Activated T-helper 2 cell treated with anti-CD3 and anti-CD28 coated beads, Interferon-gamma antibody, Interleukin-2, Interleukin-4, amounts not matched to agents 10 μg/mL and 5 μg/mL and 100 μg/mL, durations not matched to agents 14 hours and 24 hours and 36 hours (primary cell): ENCODE data around the gene OMG. TPM values are rescaled to one million over a fixed set of nuclear protein-coding genes. Genes with fewer than 3 reads are reported as not detected.
"Not testable (repeated sequence)": the region's sequence is repeated elsewhere in the genome, so short reads cannot be mapped to it uniquely, and the experiment has no call there.

Experiments
- DNase-seq: peaks from one replicate; pipeline ENCODE4 v3.0.0; 2021; ENCODE audit warnings: low spot score
- H3K27ac Mint-ChIP-seq: one replicate; pipeline ENCODE4 v1.8.0; 2021; ENCODE audit warnings: mixed read lengths
- H3K27me3 Mint-ChIP-seq: one replicate; pipeline ENCODE4 v1.8.0; 2021; ENCODE audit warnings: low read depth, mixed read lengths
- H3K36me3 Mint-ChIP-seq: one replicate; pipeline ENCODE4 v1.8.0; 2021; ENCODE audit warnings: low read depth, mixed read lengths
- H3K4me1 Mint-ChIP-seq: one replicate; pipeline ENCODE4 v1.8.0; 2021; ENCODE audit warnings: low read depth, mixed read lengths
- H3K4me3 Mint-ChIP-seq: one replicate; pipeline ENCODE4 v1.8.0; 2021; ENCODE audit warnings: low read depth, mild to moderate bottlenecking, moderate library complexity, mixed read lengths
- H3K9me3 Mint-ChIP-seq: one replicate; pipeline ENCODE4 v1.8.0; 2021; ENCODE audit warnings: mixed read lengths
- intact Hi-C: fragments of 100-400 bp; cut with micrococcal nuclease; formaldehyde crosslinking; loops from one replicate; pipeline ENCODE4 v1.15.1; 2023
- total RNA-seq: library from RNA; stranded (reverse); gene quantifications from 2 replicates; pipeline ENCODE4 v1.2.3, GENCODE V29; 2022

OMG gene
- total RNA-seq, 1 donor from 2014 or later, result 0.11 TPM

DNA sequence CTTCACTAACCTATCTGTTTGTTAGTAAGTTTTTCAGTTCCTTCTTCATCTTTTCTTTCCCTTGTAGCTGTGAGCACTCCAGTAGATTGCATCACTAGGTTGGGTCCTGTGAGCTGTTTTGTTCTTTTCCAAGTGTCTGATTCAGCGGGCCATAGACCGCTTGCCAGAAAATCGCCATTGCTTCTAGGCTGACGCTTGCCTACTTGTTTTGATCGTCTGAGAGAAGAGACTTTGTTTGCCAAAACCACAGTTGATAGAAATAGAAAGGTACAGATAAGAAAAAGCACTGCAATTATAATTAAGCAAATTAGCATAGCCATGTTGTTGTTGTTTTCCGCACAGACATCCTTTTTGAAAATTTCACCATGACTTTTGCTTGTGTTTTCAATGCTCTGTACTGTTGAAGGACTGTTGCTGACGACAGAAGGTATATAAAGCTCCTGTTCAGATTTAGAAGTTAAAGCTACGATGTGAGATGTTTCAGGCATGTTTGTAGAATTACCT, 21.3 kb upstream of the OMG start:
- H3K4me1 Mint-ChIP-seq, result peaks cover 46% of the 10 kb centered on the region
- peaks cover 40% of the 10 kb centered on the region for H3K36me3 Mint-ChIP-seq
- peak overlapping the region; percentile 90 for H3K27ac Mint-ChIP-seq
- no peaks in the 10 kb centered on the region for H3K27me3 Mint-ChIP-seq
- intact Hi-C loops, result no loop called here
- H3K9me3 Mint-ChIP-seq, result no peaks in the 10 kb centered on the region
- peak overlapping the region; percentile 77 for H3K4me3 Mint-ChIP-seq
- peak; percentile 39 for DNase-seq

DNA sequence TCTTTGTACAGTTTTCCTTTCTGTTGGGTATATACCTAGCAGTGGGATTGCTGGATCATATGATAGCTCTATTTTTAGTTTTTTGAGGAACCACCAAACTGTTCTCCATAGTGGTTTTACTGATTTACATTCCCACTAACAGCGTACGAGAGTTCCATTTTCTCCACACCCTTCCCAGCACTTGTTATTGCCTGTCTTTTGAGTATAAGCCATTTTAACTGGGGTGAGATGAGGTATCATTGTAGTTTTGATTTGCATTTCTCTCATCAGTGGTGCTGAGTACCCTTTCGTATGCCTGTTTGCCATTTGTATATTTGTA, 17.7 kb upstream of the OMG start:
- H3K36me3 Mint-ChIP-seq, result peaks cover 48% of the 10 kb centered on the region

DNA sequence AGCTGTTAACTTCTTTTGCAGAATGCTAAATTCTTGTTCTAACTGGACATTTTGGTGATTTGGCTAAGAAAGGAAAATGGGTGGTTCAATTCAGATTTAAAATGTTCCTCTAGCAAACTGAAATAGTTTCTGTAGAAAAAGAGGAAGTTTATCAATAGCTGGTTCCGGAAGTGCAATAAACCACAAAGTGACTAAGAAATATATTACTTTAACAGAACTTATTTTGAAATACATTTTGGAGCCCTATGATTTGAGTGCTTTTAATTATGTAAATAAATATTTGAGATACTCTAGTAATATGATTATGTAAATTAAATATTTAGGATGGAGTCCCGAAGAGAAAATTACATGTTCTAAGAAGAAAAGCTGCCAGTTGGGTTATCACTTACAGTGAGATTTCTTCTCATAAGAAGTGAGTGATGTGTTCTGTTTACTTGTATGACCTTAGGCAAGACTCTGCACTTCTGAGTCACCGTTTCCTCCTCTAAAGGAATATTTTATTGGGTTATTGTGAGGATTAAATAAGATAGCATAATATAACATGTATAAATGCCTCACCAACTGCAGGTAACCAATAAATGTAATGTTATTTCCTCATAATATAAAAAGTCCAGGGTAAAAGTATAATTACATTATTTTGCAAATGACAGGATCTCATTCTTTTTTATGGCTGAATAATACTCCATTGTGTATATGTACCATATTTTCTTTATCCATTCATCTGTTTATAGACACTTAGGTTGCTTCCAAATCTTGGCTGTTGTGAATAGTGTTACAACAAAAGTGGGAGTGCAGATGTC, 17.1 kb upstream of the OMG start, which contains the start of gene EVI2B:
EVI2B (minus strand) TSS at position 73 of the 800 bp plus-strand sequence. CDS start 8,445 bp downstream, outside the sequence.
- no peaks in the 10 kb centered on the region for H3K27me3 Mint-ChIP-seq
- peaks cover 51% of the 10 kb centered on the region for H3K4me1 Mint-ChIP-seq
- intact Hi-C loops, result loop anchor here (5.0 kb wide), 3 partner anchors 178 to 492 kb away; partner anchors contain the start of gene CRLF3
- H3K27ac Mint-ChIP-seq, result peak within 1 kb of the TSS; percentile 96
- no peaks in the 10 kb centered on the region for H3K9me3 Mint-ChIP-seq
- H3K36me3 Mint-ChIP-seq, result peaks cover 48% of the 10 kb centered on the region
- peak within 1 kb of the TSS; percentile 88 for H3K4me3 Mint-ChIP-seq
- DNase-seq, result no peak

More for the DNA sequence above, 17.7 kb upstream of the OMG start:
- Mint-ChIP-seq H3K27ac (peak overlapping the region; percentile 83), H3K4me1 (peaks cover 49% of the 10 kb centered on the region), H3K9me3 (no peaks in the 10 kb centered on the region), H3K27me3 (no peaks in the 10 kb centered on the region), H3K4me3 (peak overlapping the region; percentile 49)
- no peak for DNase-seq
- intact Hi-C loops, result loop anchor here (5.0 kb wide), 3 partner anchors 178 to 492 kb away; partner anchors contain the start of gene CRLF3

DNA sequence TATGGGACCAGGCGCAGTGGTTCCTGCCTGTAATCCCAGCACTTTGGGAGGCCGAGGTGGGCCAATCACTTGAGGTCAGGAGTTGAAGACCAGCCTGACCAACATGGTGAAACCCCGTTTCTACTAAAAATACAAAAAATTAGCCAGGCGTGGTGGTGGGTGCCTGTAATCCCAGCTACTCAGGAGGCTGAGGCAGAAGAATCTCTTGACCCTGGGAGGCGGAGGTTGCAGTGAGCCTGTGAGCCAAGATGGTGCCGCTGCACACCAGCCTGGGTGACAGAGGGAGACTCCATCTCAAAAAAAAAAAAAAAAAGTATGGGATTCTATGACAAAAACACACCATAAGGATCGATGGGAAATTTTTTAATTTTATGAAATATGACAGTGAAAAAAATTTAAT, 15.2 kb upstream of the OMG start:
- H3K4me1 Mint-ChIP-seq, result peaks cover 58% of the 10 kb centered on the region

DNA sequence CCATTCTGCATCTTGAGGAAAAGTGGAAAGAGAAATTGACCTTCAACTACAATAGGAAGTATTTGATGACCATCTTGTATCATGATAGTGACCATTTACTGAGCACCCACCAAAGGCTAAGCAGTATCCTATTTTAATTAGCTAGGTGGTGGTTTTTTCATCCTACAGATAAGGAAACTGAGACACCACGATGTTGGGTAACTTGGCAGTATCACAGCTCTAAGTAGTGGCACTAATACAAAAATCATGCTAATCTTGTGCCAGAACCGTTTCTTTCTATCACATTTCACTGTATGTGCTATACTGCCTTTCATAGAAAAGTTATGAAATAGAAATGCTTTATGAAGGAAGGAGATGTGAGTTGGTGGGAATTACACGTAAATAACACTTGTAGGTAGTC, 14.5 kb upstream of the OMG start:
- intact Hi-C loops, result loop anchor here (5.0 kb wide), 3 partner anchors 181 to 489 kb away; partner anchors contain the start of gene CRLF3
- Mint-ChIP-seq H3K4me1 (peaks cover 56% of the 10 kb centered on the region), H3K27ac (peak overlapping the region; percentile 91), H3K27me3 (no peaks in the 10 kb centered on the region), H3K4me3 (peak overlapping the region; percentile 86), H3K9me3 (no peaks in the 10 kb centered on the region), H3K36me3 (peaks cover 36% of the 10 kb centered on the region)
- DNase-seq, result no peak

More for the DNA sequence above, 15.2 kb upstream of the OMG start:
- not testable (repeated sequence) for H3K27me3 Mint-ChIP-seq, DNase-seq, H3K9me3 Mint-ChIP-seq
- peak overlapping the region; percentile 91 for H3K27ac Mint-ChIP-seq
- peaks cover 39% of the 10 kb centered on the region for H3K36me3 Mint-ChIP-seq
- peak overlapping the region; percentile 86 for H3K4me3 Mint-ChIP-seq
- intact Hi-C loops, result loop anchor here (5.0 kb wide), 3 partner anchors 180 to 490 kb away; partner anchors contain the start of gene CRLF3

DNA sequence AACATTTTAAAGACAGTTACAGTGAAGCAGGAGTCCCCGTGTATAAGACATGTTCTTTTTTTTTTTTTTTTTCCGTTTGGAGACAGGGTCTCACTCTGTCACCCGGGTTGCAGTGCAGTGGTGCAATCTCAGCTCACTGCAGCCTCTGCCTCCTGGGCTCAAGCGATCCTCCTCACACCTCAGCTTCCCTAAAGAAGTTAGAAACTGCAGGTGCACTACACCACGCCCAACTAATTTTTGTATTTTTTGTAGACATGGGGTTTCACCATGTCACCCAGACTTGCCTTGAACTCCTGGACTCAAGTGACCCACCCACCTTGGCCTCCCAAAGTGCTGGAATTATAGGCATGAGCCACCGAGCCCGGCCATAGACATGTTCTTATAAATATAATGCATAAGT, 13.8 kb upstream of the OMG start:
- Mint-ChIP-seq H3K27ac (peak overlapping the region; percentile 91), H3K9me3 (no peaks in the 10 kb centered on the region), H3K4me3 (peak overlapping the region; percentile 86), H3K27me3 (no peaks in the 10 kb centered on the region), H3K36me3 (peaks cover 36% of the 10 kb centered on the region), H3K4me1 (peaks cover 56% of the 10 kb centered on the region)
- DNase-seq, result no peak
- intact Hi-C loops, result loop anchor here (5.0 kb wide), 3 partner anchors 181 to 489 kb away; partner anchors contain the start of gene CRLF3

DNA sequence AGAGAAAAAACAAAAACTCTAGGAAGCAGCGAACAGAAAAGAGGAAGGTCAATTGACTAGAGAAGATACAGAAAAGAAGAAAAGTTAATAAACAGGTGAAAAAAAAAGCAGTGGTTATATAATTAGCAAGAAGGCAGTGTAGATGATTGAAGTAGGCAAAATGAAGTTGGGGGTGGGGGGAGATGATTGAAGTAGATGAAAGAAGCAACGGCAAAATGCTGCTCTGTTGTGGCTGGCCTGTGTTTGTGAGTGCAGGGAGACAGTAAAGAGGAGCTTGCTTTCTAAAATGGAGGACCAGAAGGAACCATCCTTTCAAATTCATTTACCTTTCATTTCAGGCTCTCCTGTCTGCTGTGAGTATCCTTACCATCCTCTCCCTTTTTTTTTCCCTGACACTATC, 13.2 kb upstream of the OMG start:
- DNase-seq, result no peak
- H3K27me3 Mint-ChIP-seq, result no peaks in the 10 kb centered on the region
- H3K4me3 Mint-ChIP-seq, result peak overlapping the region; percentile 86
- H3K4me1 Mint-ChIP-seq, result peaks cover 53% of the 10 kb centered on the region
- peak overlapping the region; percentile 91 for H3K27ac Mint-ChIP-seq
- peaks cover 42% of the 10 kb centered on the region for H3K36me3 Mint-ChIP-seq
- H3K9me3 Mint-ChIP-seq, result no peaks in the 10 kb centered on the region
- intact Hi-C loops, result loop anchor here (5.0 kb wide), 3 partner anchors 182 to 488 kb away; partner anchors contain the start of gene CRLF3

DNA sequence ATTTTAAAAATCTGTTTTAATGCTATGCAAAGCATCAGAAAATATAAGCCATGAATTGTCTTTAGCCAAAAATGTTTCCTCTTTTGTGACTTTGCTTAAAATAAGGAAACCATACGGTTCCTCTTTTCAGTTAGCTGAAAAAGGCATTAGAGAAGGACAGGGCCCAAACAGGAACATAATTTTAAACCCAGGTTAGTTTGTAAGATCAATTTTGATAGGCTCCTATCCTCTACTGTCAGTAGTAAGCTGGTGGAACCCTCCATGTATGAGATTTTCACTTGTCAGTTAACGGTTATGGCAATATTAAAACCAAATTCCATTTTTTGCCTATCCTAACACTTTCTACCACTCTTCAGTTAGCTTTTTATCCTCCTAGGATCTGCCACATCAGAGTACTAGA, 12.5 kb upstream of the OMG start:
- H3K4me1 Mint-ChIP-seq, result peaks cover 50% of the 10 kb centered on the region
- peaks cover 5% of the 10 kb centered on the region for H3K9me3 Mint-ChIP-seq
- intact Hi-C loops, result loop anchor here (5.0 kb wide), 1 partner anchor 63 kb away; no protein-coding TSS in a partner anchor
- H3K36me3 Mint-ChIP-seq, result peaks cover 45% of the 10 kb centered on the region
- peak overlapping the region; percentile 86 for H3K4me3 Mint-ChIP-seq
- H3K27ac Mint-ChIP-seq, result peak overlapping the region; percentile 91
- DNase-seq, result no peak
- no peaks in the 10 kb centered on the region for H3K27me3 Mint-ChIP-seq

DNA sequence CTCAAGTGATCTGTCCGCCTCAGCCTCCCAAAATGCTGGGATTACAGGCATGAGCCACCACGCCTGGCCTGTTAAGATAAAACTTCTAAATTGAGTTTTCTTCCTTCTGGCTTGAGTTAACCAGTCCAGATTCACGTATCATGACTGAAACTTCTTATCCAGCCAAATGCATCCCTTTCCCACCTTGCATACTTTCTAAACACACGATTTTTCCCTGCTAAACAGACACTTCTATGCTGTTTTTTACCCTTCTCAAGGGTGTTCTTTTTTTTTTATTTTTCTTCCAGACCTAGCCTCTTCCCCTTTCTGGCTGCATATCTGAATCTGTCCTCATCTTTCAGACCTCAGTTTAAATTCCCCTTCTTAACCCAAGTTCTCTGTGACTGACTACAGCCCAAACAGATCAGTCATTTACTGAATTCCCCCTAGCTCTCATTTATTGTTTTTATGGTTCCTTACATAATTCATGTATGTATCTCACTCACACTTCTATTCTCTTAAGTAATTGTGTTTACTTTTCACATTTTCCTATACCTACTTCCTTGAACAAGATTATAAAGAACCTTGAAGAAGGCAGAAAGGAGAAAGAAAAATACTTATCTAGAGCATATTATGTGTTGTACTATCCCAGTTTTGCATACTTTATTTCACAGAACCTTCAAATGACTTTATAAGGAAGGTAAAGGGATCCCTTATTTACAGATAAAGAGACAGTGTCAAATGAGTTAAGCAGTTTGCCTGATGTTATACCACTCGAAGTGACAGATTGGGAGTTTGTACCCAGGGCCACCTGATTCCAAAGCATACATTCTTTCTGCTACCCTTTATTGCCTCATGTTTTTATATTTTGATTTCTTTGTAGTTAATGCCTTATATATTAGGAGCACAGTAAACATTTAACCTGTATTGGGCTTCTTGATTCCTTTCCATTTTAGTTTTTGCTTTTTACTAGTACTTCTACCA, 11.6 kb upstream of the OMG start:
- intact Hi-C loops, result loop anchor here (1.0 to 5.0 kb wide), 2 partner anchors 13 to 64 kb away; partner anchors contain the start of gene EVI2A
- peak overlapping the region; percentile 86 for H3K27ac Mint-ChIP-seq
- no peaks in the 10 kb centered on the region for H3K27me3 Mint-ChIP-seq
- peaks cover 50% of the 10 kb centered on the region for H3K36me3 Mint-ChIP-seq
- peaks cover 8% of the 10 kb centered on the region for H3K9me3 Mint-ChIP-seq
- DNase-seq, result no peak
- peaks cover 48% of the 10 kb centered on the region for H3K4me1 Mint-ChIP-seq
- peak overlapping the region; percentile 86 for H3K4me3 Mint-ChIP-seq

DNA sequence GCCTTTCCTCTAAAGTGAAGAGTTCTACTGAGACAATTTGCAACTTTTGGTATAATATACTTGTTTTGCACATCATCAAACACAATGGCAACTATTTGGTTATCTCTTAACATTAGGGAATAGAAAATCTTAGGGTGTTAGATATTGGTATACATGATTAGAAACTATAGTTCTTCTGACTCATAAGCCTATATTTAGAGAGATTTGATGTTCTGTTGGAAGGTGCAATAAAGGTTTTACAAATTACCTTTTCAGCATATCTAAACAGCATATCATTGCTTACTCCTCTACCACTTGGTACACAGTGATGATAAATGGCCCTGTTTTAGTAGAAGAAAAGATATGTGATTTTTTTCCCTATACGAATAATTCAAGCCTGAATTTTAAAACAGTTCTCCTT, 10.6 kb upstream of the OMG start:
- Mint-ChIP-seq H3K36me3 (peaks cover 60% of the 10 kb centered on the region), H3K4me3 (no peak overlapping the region), H3K4me1 (peaks cover 48% of the 10 kb centered on the region), H3K27ac (no peak overlapping the region), H3K27me3 (no peaks in the 10 kb centered on the region), H3K9me3 (peaks cover 8% of the 10 kb centered on the region)
- intact Hi-C loops, result loop anchor here (1.0 to 5.0 kb wide), 2 partner anchors 14 to 65 kb away; partner anchors contain the start of gene EVI2A
- DNase-seq, result no peak

DNA sequence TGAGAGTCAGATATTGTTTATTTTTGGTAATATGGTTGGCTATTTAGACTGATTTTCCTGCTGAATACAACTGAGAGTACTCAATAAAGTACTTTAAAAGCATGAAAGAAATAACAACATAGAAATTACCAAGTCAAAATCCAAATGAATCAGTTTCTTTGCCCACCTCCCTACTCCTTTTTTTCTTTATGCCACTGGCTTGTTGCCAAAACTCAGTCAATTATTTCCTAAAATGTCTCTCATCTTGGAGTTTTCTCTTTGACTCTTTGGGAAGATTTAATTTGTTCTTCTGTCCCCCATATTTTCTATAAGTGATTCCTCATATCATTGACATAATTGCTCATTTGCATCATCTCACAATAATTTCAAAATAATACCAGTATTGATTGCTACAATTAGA, 2.6 kb upstream of the OMG start:
- H3K4me3 Mint-ChIP-seq, result no peak overlapping the region
- intact Hi-C loops, result no loop called here
- no peak overlapping the region for H3K27ac Mint-ChIP-seq
- DNase-seq, result no peak
- peaks cover 29% of the 10 kb centered on the region for H3K36me3 Mint-ChIP-seq
- peaks cover 9% of the 10 kb centered on the region for H3K4me1 Mint-ChIP-seq
- peaks cover 3% of the 10 kb centered on the region for H3K9me3 Mint-ChIP-seq
- no peaks in the 10 kb centered on the region for H3K27me3 Mint-ChIP-seq

DNA sequence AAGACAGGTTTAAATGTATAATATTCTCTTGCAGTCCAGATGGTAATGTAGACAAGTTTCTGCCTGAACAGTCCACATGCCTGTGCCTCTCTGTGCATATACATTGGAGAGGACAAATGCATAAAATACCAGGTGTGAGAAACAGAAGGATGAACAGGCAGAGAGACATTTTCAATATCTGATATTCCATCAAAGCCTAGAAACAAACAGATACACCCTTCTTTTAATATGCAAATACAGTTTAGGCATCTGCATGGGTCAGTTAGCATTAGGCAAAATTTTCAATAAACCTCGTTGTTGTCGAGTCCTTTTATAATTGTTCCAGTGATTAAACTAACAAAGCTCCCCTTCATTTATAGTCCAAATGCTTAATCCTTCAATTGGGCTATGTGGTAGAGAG, 897 bp downstream of the OMG start:
- H3K4me3 Mint-ChIP-seq, result no peak overlapping the region
- H3K9me3 Mint-ChIP-seq, result no peaks in the 10 kb centered on the region
- H3K27me3 Mint-ChIP-seq, result no peaks in the 10 kb centered on the region
- no peak overlapping the region for H3K27ac Mint-ChIP-seq
- H3K36me3 Mint-ChIP-seq, result peaks cover 4% of the 10 kb centered on the region
- H3K4me1 Mint-ChIP-seq, result peaks cover 7% of the 10 kb centered on the region
- no peak for DNase-seq
- intact Hi-C loops, result no loop called here
